Adipocyte (in vitro differentiated cells): ENCODE results near the gene SLC16A3.

Source experiments
- DNase-seq: peaks from one replicate; pipeline ENCODE4 v3.0.0-alpha.2; 2015; ENCODE audit warnings: low read depth
- H3K27me3 ChIP-seq: replicated peaks from 2 replicates; pipeline ENCODE4 v1.7.0; 2013; ENCODE audit warnings: mild to moderate bottlenecking, low read length, moderate library complexity; ENCODE audit not compliant: control insufficient read depth, insufficient read depth
- H3K36me3 ChIP-seq: 2 replicates; pipeline ENCODE4 v1.7.0; 2013; ENCODE audit warnings: low read length, mild to moderate bottlenecking, moderate library complexity; ENCODE audit not compliant: control insufficient read depth, insufficient read depth, severe bottlenecking
- H3K4me1 ChIP-seq: 2 replicates; pipeline ENCODE4 v1.7.0; 2013; ENCODE audit warnings: mild to moderate bottlenecking, low read length, moderate library complexity; ENCODE audit not compliant: control insufficient read depth, insufficient read depth
- H3K4me3 ChIP-seq: 2 replicates; pipeline ENCODE4 v1.7.0; 2013; ENCODE audit warnings: mild to moderate bottlenecking, low read length, moderate library complexity
- H3K9ac ChIP-seq: 2 replicates; pipeline ENCODE4 v1.7.0; 2013; ENCODE audit warnings: mild to moderate bottlenecking, low read length, moderate library complexity
- H3K9me3 ChIP-seq: 2 replicates; pipeline ENCODE4 v1.7.0; 2013; ENCODE audit warnings: mild to moderate bottlenecking, low read length, moderate library complexity; ENCODE audit not compliant: control insufficient read depth

The SLC16A3 gene

GRCh38 chr17:82217530-82218204 is 11.2 kb upstream of the SLC16A3 start:
- Histone ChIP-seq H3K4me1 (peaks cover 24% of the 10 kb centered on the region), H3K4me3 (peak overlapping the region; percentile 30), H3K9me3 (no peaks in the 10 kb centered on the region), H3K36me3 (no peaks in the 10 kb centered on the region), H3K27me3 (no peaks in the 10 kb centered on the region), H3K9ac (peak overlapping the region; percentile 75)
- peak; percentile 92 for DNase-seq

GRCh38 chr17:82218349-82219075 is 10.3 kb upstream of the SLC16A3 start:
- Histone ChIP-seq H3K4me1 (peaks cover 22% of the 10 kb centered on the region), H3K9ac (no peak overlapping the region), H3K27me3 (no peaks in the 10 kb centered on the region), H3K4me3 (no peak overlapping the region), H3K36me3 (no peaks in the 10 kb centered on the region), H3K9me3 (no peaks in the 10 kb centered on the region)
- DNase-seq: no peak

- Histone ChIP-seq H3K9me3 (no peaks in the 10 kb centered on the region), H3K4me3 (no peak overlapping the region), H3K9ac (no peak overlapping the region), H3K27me3 (no peaks in the 10 kb centered on the region), H3K36me3 (no peaks in the 10 kb centered on the region), H3K4me1 (peaks cover 21% of the 10 kb centered on the region)
- DNase-seq: no peak
Measured at GRCh38 chr17:82219083-82219482, 9.8 kb upstream of the SLC16A3 start.

GRCh38 chr17:82219753-82220709 is 8.8 kb upstream of the SLC16A3 start:
- H3K4me1 ChIP-seq: peaks cover 21% of the 10 kb centered on the region
- no peak for DNase-seq
- no peaks in the 10 kb centered on the region for H3K9me3 ChIP-seq
- H3K27me3 ChIP-seq: no peaks in the 10 kb centered on the region
- no peak overlapping the region for H3K9ac ChIP-seq
- no peaks in the 10 kb centered on the region for H3K36me3 ChIP-seq
- no peak overlapping the region for H3K4me3 ChIP-seq

GRCh38 chr17:82221341-82221902 is 7.4 kb upstream of the SLC16A3 start:
- Histone ChIP-seq H3K36me3 (no peaks in the 10 kb centered on the region), H3K4me3 (no peak overlapping the region)
- no peak for DNase-seq

GRCh38 chr17:82222816-82223215 is 6.0 kb upstream of the SLC16A3 start:
- no peak for DNase-seq
- H3K4me1 ChIP-seq: peaks cover 2% of the 10 kb centered on the region
- H3K9ac ChIP-seq: no peak overlapping the region
- H3K27me3 ChIP-seq: no peaks in the 10 kb centered on the region
- H3K9me3 ChIP-seq: no peaks in the 10 kb centered on the region
- H3K36me3 ChIP-seq: no peaks in the 10 kb centered on the region
- no peak overlapping the region for H3K4me3 ChIP-seq

More at GRCh38 chr17:82221341-82221902, 7.4 kb upstream of the SLC16A3 start:
- no peaks in the 10 kb centered on the region for H3K27me3 ChIP-seq
- H3K9me3 ChIP-seq: no peaks in the 10 kb centered on the region
- H3K9ac ChIP-seq: no peak overlapping the region
- peaks cover 14% of the 10 kb centered on the region for H3K4me1 ChIP-seq

- Histone ChIP-seq H3K9ac (no peak overlapping the region), H3K36me3 (no peaks in the 10 kb centered on the region), H3K9me3 (no peaks in the 10 kb centered on the region), H3K27me3 (no peaks in the 10 kb centered on the region), H3K4me1 (no peaks in the 10 kb centered on the region), H3K4me3 (no peak overlapping the region)
- no peak for DNase-seq
Measured at GRCh38 chr17:82223517-82223916, 5.3 kb upstream of the SLC16A3 start.

- Histone ChIP-seq H3K9me3 (no peaks in the 10 kb centered on the region), H3K9ac (no peak overlapping the region), H3K4me3 (no peak overlapping the region), H3K36me3 (no peaks in the 10 kb centered on the region), H3K27me3 (no peaks in the 10 kb centered on the region), H3K4me1 (peaks cover under 1% of the 10 kb centered on the region)
- DNase-seq: no peak
Measured at GRCh38 chr17:82224666-82225065, 4.2 kb upstream of the SLC16A3 start.

- Histone ChIP-seq H3K27me3 (no peaks in the 10 kb centered on the region), H3K9ac (no peak overlapping the region), H3K9me3 (no peaks in the 10 kb centered on the region), H3K4me1 (peaks cover 8% of the 10 kb centered on the region), H3K4me3 (no peak overlapping the region), H3K36me3 (no peaks in the 10 kb centered on the region)
- no peak for DNase-seq
Measured at GRCh38 chr17:82225368-82226029, 3.3 kb upstream of the SLC16A3 start.

- no peak for DNase-seq
Measured at GRCh38 chr17:82226146-82226808, 2.6 kb upstream of the SLC16A3 start.

More at GRCh38 chr17:82226146-82226808, 2.6 kb upstream of the SLC16A3 start:
- H3K4me1 ChIP-seq: peaks cover 11% of the 10 kb centered on the region
- H3K4me3 ChIP-seq: no peak overlapping the region
- H3K9me3 ChIP-seq: no peaks in the 10 kb centered on the region
- no peaks in the 10 kb centered on the region for H3K36me3 ChIP-seq
- no peak overlapping the region for H3K9ac ChIP-seq
- no peaks in the 10 kb centered on the region for H3K27me3 ChIP-seq
